ENCODE measurements around the gene SEC24C.

Gene SEC24C

DNA sequence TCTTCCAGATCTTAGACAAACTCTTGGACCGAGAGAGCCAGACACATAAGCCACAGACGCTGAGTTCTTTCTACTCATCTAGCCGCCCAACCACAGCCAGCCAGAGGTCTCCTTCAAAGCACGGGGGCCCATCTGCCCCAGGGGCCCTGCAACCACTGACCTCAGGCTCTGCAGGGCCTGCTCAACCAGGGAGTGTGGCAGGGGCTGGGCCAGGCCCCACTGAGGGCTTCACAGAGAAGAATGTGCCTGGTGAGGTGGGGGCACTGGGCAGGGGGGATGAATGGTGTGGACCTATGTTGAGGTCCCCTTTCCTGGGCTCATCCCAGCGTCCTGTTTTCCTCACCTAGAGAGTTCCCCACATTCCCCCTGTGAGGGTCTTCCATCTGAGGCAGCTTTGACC lies 52.6 kb downstream of the SEC24C start:
- DNase-seq = no peak

GRCh38 chr10:73797324-73798025 lies 53.3 kb downstream of the SEC24C start:
- DNase-seq = no peak

GRCh38 chr10:73798087-73798486 lies 53.9 kb downstream of the SEC24C start:
- DNase-seq = no peak

- no peak for DNase-seq
Measured at GRCh38 chr10:73798927-73799560, 54.9 kb downstream of the SEC24C start.

DNA sequence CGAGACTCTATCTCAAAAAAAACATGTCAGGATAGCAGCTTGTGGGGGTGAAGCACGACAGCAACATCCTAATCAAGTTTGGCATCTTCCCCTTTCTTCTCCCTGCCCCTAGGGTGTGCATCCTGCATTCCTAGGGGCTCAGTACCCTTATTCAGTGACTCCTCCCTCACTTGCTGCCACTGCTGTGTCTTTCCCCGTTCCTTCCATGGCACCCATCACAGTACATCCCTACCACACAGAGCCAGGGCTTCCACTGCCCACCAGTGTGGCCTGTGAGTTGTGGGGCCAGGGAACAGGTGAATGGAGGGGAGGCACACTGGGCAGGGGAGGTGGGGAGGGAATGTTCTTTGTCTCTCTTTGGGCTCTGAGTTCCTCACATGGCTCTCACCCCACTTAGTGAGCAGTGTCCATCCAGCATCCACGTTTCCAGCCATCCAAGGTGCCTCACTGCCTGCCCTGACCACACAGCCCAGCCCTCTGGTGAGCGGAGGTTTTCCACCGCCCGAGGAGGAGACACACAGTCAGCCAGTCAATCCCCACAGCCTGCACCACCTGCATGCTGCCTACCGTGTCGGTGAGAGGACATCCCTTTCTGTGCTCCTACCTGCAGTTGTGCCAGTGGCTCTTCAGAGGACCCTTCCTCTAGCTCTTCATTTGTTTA lies 55.9 kb downstream of the SEC24C start:
- DNase-seq = no peak

DNA sequence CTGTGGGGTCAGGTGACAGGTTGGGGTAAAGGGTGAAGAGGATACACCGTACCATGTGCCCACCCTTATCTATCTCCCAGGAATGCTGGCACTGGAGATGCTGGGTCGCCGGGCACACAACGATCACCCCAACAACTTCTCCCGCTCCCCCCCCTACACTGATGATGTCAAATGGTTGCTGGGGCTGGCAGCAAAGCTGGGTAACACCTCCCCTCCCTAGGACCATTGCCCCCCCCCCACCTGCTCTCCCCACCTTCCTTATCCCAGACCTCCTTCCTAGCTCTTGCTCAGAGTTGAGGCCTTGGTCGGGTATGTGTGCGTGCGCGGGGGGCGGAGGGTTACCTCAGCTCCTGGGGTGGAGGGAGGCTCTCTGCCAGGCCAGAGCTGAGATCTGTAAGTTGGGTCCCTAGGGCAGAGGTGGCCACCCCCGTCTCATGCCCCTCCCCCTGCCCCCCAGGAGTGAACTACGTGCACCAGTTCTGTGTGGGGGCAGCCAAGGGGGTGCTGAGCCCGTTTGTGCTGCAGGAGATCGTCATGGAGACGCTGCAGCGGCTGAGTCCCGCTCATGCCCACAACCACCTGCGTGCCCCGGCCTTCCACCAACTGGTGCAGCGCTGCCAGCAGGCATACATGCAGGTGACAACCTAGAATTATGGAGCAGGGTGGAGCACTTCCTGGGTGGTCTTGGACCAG lies 56.5 kb downstream of the SEC24C start:
- DNase-seq = no peak

DNA sequence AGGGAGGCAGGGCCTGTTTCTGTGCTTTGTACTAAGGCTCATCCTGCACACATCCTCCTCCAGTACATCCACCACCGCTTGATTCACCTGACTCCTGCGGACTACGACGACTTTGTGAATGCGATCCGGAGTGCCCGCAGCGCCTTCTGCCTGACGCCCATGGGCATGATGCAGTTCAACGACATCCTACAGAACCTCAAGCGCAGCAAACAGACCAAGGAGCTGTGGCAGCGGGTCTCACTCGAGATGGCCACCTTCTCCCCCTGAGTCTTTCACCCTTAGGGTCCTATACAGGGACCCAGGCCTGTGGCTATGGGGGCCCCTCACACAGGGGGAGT lies 57.0 kb downstream of the SEC24C start:
- DNase-seq = no peak

- DNase-seq = no peak
Measured at GRCh38 chr10:73802276-73802991, 58.3 kb downstream of the SEC24C start.

- no peak for DNase-seq
Measured at GRCh38 chr10:73803680-73804286, 59.6 kb downstream of the SEC24C start.

GRCh38 chr10:73806176-73806950 lies 62.2 kb downstream of the SEC24C start:
- no peak for DNase-seq

GRCh38 chr10:73807471-73807870 lies 63.3 kb downstream of the SEC24C start:
- no peak for DNase-seq

GRCh38 chr10:73808021-73808815 lies 64.0 kb downstream of the SEC24C start:
- no peak for DNase-seq

DNA sequence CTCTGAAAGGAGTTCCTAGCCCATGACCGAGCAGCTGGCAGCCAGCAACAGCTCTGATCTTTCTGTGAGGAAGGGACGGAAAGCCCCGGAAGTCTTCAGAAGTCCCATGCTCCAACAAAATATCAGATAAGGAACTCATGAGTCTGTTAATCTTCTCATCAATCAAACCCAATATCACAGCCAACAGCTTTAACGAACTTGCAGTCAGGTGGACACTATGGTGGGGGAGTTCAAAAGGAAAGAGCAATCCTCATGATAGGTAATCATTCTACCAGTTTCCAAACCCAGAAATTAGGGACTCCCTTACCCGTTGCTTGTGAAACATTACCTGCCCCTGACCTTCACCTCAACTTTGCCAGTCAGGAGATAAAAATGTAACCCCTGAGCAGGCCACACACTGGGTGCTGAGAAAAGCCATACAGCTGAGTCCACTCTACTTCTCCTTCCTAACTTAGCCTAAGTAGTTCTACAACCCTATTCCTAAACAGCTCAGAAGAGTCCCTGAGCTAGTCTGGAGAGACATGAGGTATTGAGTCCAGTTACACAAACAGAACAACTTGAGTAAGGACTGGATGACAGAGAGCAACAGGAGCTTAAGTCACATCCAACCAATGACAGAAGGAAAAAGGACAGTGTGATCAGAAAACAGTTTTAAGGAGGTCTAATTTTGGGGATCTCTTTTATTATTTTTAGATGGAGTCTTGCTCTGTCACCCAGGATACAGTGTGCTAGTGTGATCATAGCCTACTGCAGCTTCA lies 65.1 kb downstream of the SEC24C start:
- no peak for DNase-seq

DNA sequence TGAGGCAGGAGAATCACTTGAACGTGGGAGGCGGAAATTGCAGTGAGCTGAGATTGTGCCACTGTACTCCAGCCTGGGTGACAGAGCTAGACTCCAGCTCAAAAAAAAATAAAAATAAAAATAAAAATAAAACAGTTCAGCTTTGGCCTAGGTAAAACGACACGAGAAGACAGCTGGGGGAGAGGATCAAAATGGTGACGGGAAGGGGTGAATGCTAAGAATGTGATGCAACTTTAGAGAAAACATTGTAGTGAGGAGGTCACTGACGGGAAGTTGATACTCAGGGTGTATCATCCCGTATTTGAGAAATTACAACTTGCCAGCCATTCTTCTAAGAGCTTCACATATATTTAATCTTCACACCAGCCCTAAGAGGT lies 66.2 kb downstream of the SEC24C start:
- DNase-seq = no peak

DNA sequence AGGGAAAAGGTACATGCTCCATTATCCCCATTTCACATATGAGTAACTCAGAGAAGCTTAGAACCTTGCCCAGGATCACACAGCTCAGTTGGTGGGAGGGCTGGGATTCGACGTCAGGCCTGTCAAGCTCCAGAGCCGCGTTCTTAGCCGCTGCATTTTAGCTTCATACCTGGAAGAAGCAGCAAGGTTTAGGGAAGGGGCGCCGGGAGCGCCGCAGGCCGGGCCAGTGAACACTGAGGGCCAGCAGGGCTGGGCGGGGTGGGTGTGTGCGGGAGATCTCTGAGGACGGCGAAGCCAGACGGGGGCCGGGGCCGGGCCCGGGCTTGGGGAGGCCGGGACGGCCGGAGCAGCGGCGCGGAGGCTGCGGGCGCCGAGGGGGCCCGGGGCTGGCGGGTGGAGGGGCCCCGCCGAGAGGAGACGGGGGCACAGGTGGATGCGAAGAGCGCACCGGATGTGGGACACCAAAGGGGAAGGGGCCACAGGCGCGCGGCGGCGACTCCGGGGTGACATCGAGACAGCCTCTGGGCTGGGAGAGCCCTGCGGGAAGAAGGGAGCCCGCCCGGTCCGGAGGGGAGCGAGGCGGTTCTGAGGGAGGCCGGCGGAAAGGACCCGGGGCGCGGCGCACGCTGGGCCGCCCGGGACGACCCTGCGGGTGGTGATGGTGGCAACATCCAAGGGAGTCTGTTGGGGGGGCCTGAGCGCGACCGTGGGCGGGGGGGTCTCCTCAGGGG lies 66.7 kb downstream of the SEC24C start:
- peak; percentile 54 for DNase-seq

DNA sequence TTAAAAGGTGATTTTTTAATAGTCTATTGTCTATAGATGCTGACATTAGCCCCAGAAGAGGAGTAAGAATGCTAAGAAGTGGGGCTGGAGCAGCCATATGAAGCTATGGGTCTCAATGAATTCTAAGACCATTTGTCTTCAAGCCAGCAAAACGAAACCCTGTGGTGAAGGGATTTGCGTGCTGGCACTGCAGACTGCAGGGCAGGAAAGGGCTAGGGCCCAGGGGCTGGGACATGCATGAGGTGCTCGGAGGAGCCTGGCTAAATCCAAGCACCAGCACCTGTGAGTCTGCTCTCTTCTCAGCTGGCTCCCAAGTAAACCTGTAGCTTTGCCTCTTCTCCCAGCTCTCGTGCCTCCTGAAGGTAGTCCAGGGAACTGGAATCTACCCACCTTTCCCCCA lies 68.5 kb downstream of the SEC24C start:
- no peak for DNase-seq

DNA sequence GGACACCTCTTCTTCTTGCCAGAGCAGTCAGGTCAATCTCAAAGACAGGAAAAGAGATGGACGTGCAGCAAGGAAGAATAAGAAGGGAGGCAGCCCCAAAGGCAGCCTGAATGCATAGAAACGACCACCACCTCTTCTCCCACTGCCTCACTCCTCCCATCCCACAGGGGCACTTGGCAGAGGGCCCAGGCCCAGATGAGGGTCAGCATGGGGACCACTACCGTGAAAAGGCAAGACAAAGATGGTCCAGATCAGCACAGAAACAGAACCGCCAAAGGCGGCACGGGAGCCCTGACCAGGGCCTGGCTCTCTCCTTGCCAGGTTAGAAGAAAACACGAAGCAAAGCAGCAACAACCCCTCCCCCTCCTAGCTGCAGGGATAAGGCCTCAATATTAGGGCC lies 69.2 kb downstream of the SEC24C start:
- DNase-seq = no peak

DNA sequence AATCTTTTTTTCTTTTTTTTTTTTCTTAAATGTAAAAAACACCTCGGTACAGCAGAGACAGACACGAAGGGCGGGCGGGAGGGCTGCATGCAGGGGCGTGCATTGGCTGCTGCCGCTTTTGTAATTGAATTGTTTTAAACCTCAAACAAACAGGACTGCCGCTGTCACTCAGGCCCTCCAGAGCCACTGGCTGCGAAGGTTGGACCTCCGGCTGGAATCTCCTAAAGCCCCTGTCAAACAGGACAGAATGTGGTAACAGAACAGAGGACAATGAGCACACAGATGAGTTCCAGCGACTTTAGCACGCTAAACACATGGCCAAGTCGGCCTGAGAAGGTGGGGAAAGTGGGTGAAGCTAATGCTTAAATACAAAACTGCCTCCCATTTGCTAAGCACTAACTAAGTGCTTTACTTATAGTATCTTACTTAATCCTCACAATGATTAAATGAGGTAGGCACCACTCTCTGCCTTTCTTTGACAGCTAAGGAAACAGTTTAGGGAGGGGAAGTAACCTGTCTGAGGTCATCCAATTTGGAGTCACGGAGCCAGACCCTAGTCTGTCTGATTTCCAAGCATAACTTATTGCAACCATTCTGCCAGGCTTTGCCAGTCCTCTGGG lies 70.2 kb downstream of the SEC24C start:
- no peak for DNase-seq
